G401 (cell line): ENCODE results near the gene TMEM72. TPM values are rescaled to one million over a fixed set of nuclear protein-coding genes. Genes with fewer than 3 reads are reported as not detected.
"Not testable (repeated sequence)": the region's sequence is repeated elsewhere in the genome, so short reads cannot be mapped to it uniquely, and the experiment has no call there.

Experiments
- DNase-seq: peaks from one replicate; pipeline ENCODE4 v3.0.0-alpha.2; 2015; ENCODE audit warnings: low spot score
- in situ Hi-C: cut with HindIII; loops from 2 replicates; pipeline ENCODE4 v1.10.0; 2016; ENCODE audit warnings: low sequenced_read_pairs, mixed read lengths
- total RNA-seq: library from RNA; depleted of rRNA; stranded (reverse); fragments of >200 nt; shearing (Covaris generic); gene quantifications from 2 replicates; pipeline ENCODE4 v1.2.3, GENCODE V29; 2014; rRNA removed

Gene TMEM72
- not detected in 2 replicates for total RNA-seq

GRCh38 chr10:44911081-44911540 lies at the start of gene TMEM72:
TMEM72 (plus strand) TSS chr10:44911337; CDS start chr10:44911513, 176 bp downstream.
- in situ Hi-C loops: no loop called here
- no peak for DNase-seq

GRCh38 chr10:44862006-44862751 lies 49.0 kb upstream of the TMEM72 start:
- no peak for DNase-seq
- in situ Hi-C loops: no loop called here

- in situ Hi-C loops: no loop called here
- DNase-seq: no peak
Observed at GRCh38 chr10:44862924-44863323, 48.2 kb upstream of the TMEM72 start.

GRCh38 chr10:44863344-44864047 lies 47.6 kb upstream of the TMEM72 start:
- in situ Hi-C loops: no loop called here

GRCh38 chr10:44864051-44864450 lies 47.1 kb upstream of the TMEM72 start:
- in situ Hi-C loops: no loop called here
- peak; percentile 75 for DNase-seq

More at GRCh38 chr10:44863344-44864047, 47.6 kb upstream of the TMEM72 start:
- DNase-seq: peak; percentile 2

- DNase-seq: peak; percentile 87
- in situ Hi-C loops: no loop called here
Observed at GRCh38 chr10:44864637-44865288, 46.4 kb upstream of the TMEM72 start.

GRCh38 chr10:44865289-44865671 lies 45.9 kb upstream of the TMEM72 start:
- no peak for DNase-seq
- in situ Hi-C loops: no loop called here

- in situ Hi-C loops, DNase-seq: not testable (repeated sequence)
Observed at GRCh38 chr10:44866367-44866766, 44.8 kb upstream of the TMEM72 start.

- DNase-seq: no peak
- in situ Hi-C loops: no loop called here
Observed at GRCh38 chr10:44870031-44870430, 41.1 kb upstream of the TMEM72 start.

- DNase-seq: no peak
- in situ Hi-C loops: no loop called here
Observed at GRCh38 chr10:44873160-44873559, 38.0 kb upstream of the TMEM72 start.

- in situ Hi-C loops: no loop called here
Observed at GRCh38 chr10:44874166-44874565, 37.0 kb upstream of the TMEM72 start.

GRCh38 chr10:44878706-44879530 lies 32.2 kb upstream of the TMEM72 start:
- DNase-seq: peak; percentile 96
- in situ Hi-C loops: no loop called here

More at GRCh38 chr10:44874166-44874565, 37.0 kb upstream of the TMEM72 start:
- DNase-seq: peak; percentile 11

GRCh38 chr10:44879531-44879899 lies 31.6 kb upstream of the TMEM72 start:
- in situ Hi-C loops: no loop called here
- DNase-seq: no peak

GRCh38 chr10:44880090-44880715 lies 30.9 kb upstream of the TMEM72 start:
- no peak for DNase-seq

GRCh38 chr10:44881649-44882048 lies 29.5 kb upstream of the TMEM72 start:
- in situ Hi-C loops: no loop called here
- DNase-seq: no peak

More at GRCh38 chr10:44880090-44880715, 30.9 kb upstream of the TMEM72 start:
- in situ Hi-C loops: no loop called here

- in situ Hi-C loops: no loop called here
- DNase-seq: no peak
Observed at GRCh38 chr10:44882166-44882720, 28.9 kb upstream of the TMEM72 start.

- no peak for DNase-seq
- in situ Hi-C loops: no loop called here
Observed at GRCh38 chr10:44883593-44884331, 27.4 kb upstream of the TMEM72 start.

GRCh38 chr10:44885710-44886109 lies 25.4 kb upstream of the TMEM72 start:
- in situ Hi-C loops: no loop called here
- no peak for DNase-seq
